ACC112 (cell line): Measurements from ENCODE around the gene SGCD.

Experiments
- H2AFZ ChIP-seq: fragments of 200-600 bp; sonication (generic); one replicate; pipeline ENCODE4 v1.6.0; 2017; ENCODE audit warnings: antibody characterized with exemption, low read length; ENCODE audit not compliant: unreplicated experiment
- H3K27ac ChIP-seq: fragments of 200-600 bp; sonication (generic); 2 replicates; pipeline ENCODE4 v1.5.1; 2014; ENCODE audit warnings: low read depth, mild to moderate bottlenecking, antibody characterized with exemption, low read length, moderate library complexity
- H3K27me3 ChIP-seq: fragments of 200-600 bp; sonication (generic); 2 replicates; pipeline ENCODE4 v1.6.1; 2014; ENCODE audit warnings: mild to moderate bottlenecking, antibody characterized with exemption, low read length, moderate library complexity, mixed read lengths; ENCODE audit not compliant: insufficient read depth
- H3K36me3 ChIP-seq: fragments of 200-600 bp; sonication (generic); 2 replicates; pipeline ENCODE4 v1.6.1; 2016; ENCODE audit warnings: mild to moderate bottlenecking, antibody characterized with exemption, low read length, moderate library complexity, mixed read lengths; ENCODE audit not compliant: insufficient read depth
- H3K4me1 ChIP-seq: fragments of 200-600 bp; sonication (generic); one replicate; pipeline ENCODE4 v1.6.1; 2016; ENCODE audit warnings: low read length, mixed read lengths; ENCODE audit not compliant: insufficient read depth, unreplicated experiment, control insufficient read depth
- H3K4me3 ChIP-seq: fragments of 200-600 bp; sonication (generic); 2 replicates; pipeline ENCODE4 v1.5.1; 2014; ENCODE audit warnings: mild to moderate bottlenecking, low read depth, low read length
- H3K79me2 ChIP-seq: fragments of 200-600 bp; sonication (generic); one replicate; pipeline ENCODE4 v1.6.0; 2016; ENCODE audit warnings: low read length; ENCODE audit not compliant: control insufficient read depth, unreplicated experiment, insufficient read depth

SGCD gene

GRCh38 chr5:156560002-156560401 lies 233.0 kb downstream of the SGCD start:
- Histone ChIP-seq H3K4me1 (no peaks in the 10 kb centered on the region), H3K27ac (no peak overlapping the region)

GRCh38 chr5:156561651-156562050 lies 234.7 kb downstream of the SGCD start:
- H3K27ac ChIP-seq, result no peak overlapping the region

More at GRCh38 chr5:156560002-156560401, 233.0 kb downstream of the SGCD start:
- Histone ChIP-seq H3K36me3 (no peaks in the 10 kb centered on the region), H3K27me3 (no peaks in the 10 kb centered on the region), H3K4me3 (no peak overlapping the region), H3K79me2 (no peaks in the 10 kb centered on the region), H2AFZ (no peak overlapping the region)

GRCh38 chr5:156570615-156571014 lies 243.7 kb downstream of the SGCD start:
- H3K4me3 ChIP-seq, result no peak overlapping the region
- no peak overlapping the region for H2AFZ ChIP-seq
- no peak overlapping the region for H3K27ac ChIP-seq
- H3K4me1 ChIP-seq, result no peaks in the 10 kb centered on the region
- H3K36me3 ChIP-seq, result no peaks in the 10 kb centered on the region
- H3K27me3 ChIP-seq, result no peaks in the 10 kb centered on the region
- H3K79me2 ChIP-seq, result no peaks in the 10 kb centered on the region

More at GRCh38 chr5:156561651-156562050, 234.7 kb downstream of the SGCD start:
- no peaks in the 10 kb centered on the region for H3K27me3 ChIP-seq
- H3K4me3 ChIP-seq, result no peak overlapping the region
- no peaks in the 10 kb centered on the region for H3K79me2 ChIP-seq
- no peak overlapping the region for H2AFZ ChIP-seq
- H3K36me3 ChIP-seq, result no peaks in the 10 kb centered on the region
- H3K4me1 ChIP-seq, result no peaks in the 10 kb centered on the region

- Histone ChIP-seq H3K27me3 (no peaks in the 10 kb centered on the region), H3K27ac (no peak overlapping the region), H3K4me1 (no peaks in the 10 kb centered on the region), H3K4me3 (no peak overlapping the region), H2AFZ (no peak overlapping the region), H3K36me3 (no peaks in the 10 kb centered on the region), H3K79me2 (no peaks in the 10 kb centered on the region)
Observed at GRCh38 chr5:156581725-156582124, 254.8 kb downstream of the SGCD start.

GRCh38 chr5:156582193-156582598 lies 255.2 kb downstream of the SGCD start:
- Histone ChIP-seq H3K4me1 (no peaks in the 10 kb centered on the region), H3K36me3 (no peaks in the 10 kb centered on the region), H3K27ac (no peak overlapping the region), H2AFZ (no peak overlapping the region), H3K79me2 (no peaks in the 10 kb centered on the region), H3K4me3 (no peak overlapping the region), H3K27me3 (no peaks in the 10 kb centered on the region)

GRCh38 chr5:156584871-156585270 lies 257.9 kb downstream of the SGCD start:
- Histone ChIP-seq H3K79me2 (no peaks in the 10 kb centered on the region), H3K4me3 (no peak overlapping the region), H3K4me1 (no peaks in the 10 kb centered on the region), H3K36me3 (no peaks in the 10 kb centered on the region), H2AFZ (no peak overlapping the region), H3K27ac (no peak overlapping the region), H3K27me3 (no peaks in the 10 kb centered on the region)

GRCh38 chr5:156585999-156586398 lies 259.0 kb downstream of the SGCD start:
- H3K4me1 ChIP-seq, result no peaks in the 10 kb centered on the region
- H3K79me2 ChIP-seq, result no peaks in the 10 kb centered on the region
- H3K36me3 ChIP-seq, result no peaks in the 10 kb centered on the region
- no peak overlapping the region for H2AFZ ChIP-seq
- no peak overlapping the region for H3K27ac ChIP-seq
- no peak overlapping the region for H3K4me3 ChIP-seq
- H3K27me3 ChIP-seq, result no peaks in the 10 kb centered on the region

GRCh38 chr5:156587012-156587411 lies 260.0 kb downstream of the SGCD start:
- H3K36me3 ChIP-seq, result no peaks in the 10 kb centered on the region
- no peaks in the 10 kb centered on the region for H3K4me1 ChIP-seq
- no peak overlapping the region for H2AFZ ChIP-seq
- no peak overlapping the region for H3K27ac ChIP-seq
- H3K27me3 ChIP-seq, result no peaks in the 10 kb centered on the region
- H3K4me3 ChIP-seq, result no peak overlapping the region
- no peaks in the 10 kb centered on the region for H3K79me2 ChIP-seq

GRCh38 chr5:156588306-156588705 lies 261.3 kb downstream of the SGCD start:
- no peak overlapping the region for H3K4me3 ChIP-seq
- no peaks in the 10 kb centered on the region for H3K36me3 ChIP-seq
- H3K4me1 ChIP-seq, result no peaks in the 10 kb centered on the region
- H3K79me2 ChIP-seq, result no peaks in the 10 kb centered on the region
- no peaks in the 10 kb centered on the region for H3K27me3 ChIP-seq
- H2AFZ ChIP-seq, result no peak overlapping the region
- no peak overlapping the region for H3K27ac ChIP-seq

- H3K79me2 ChIP-seq, result no peaks in the 10 kb centered on the region
- H3K27ac ChIP-seq, result no peak overlapping the region
- H3K27me3 ChIP-seq, result no peaks in the 10 kb centered on the region
- H3K4me1 ChIP-seq, result no peaks in the 10 kb centered on the region
- no peak overlapping the region for H3K4me3 ChIP-seq
- H3K36me3 ChIP-seq, result no peaks in the 10 kb centered on the region
- no peak overlapping the region for H2AFZ ChIP-seq
Observed at GRCh38 chr5:156589104-156589945, 262.4 kb downstream of the SGCD start.

GRCh38 chr5:156589946-156590216 lies 262.9 kb downstream of the SGCD start:
- Histone ChIP-seq H3K27ac (no peak overlapping the region), H3K27me3 (no peaks in the 10 kb centered on the region), H3K4me1 (no peaks in the 10 kb centered on the region), H3K79me2 (no peaks in the 10 kb centered on the region), H3K4me3 (no peak overlapping the region), H2AFZ (no peak overlapping the region), H3K36me3 (no peaks in the 10 kb centered on the region)
